ENCODE measurements around the gene LIMCH1.
A peak's percentile ranks its signal among the peaks of the same experiment; 100 is the strongest.
"Not testable (repeated sequence)": the region's sequence is repeated elsewhere in the genome, so short reads cannot be mapped to it uniquely, and the experiment has no call there.

LIMCH1 gene

DNA sequence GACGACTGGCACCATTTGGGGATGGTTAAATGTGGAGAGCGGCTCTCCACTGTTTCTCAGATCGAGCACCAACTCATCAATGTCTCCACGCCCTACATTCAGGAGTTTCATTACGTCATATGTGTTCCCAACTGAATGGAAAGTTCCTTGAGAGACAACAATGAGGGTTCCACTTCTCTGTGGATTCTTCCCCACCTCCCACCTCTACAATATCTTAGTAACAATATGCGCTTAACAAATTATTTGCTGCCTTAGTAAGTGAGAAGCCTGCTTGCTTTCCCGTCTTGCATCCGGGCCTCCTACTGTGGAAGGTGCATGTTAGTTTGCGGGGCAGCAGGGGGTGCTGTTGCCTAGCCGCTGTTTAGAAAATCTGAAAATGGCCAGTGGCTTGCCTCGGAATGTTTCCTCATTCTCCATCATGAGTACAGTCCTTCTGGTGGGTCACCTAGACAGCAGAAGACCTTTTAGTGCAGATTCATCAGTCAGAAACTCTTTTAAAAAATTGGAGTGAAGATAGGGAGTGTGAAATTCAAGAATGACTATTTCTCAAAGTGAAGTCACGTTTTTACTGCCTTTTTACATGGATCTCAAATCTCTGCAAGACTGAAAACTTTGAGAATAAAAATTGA lies 154.9 kb downstream of the LIMCH1 start:
- DNase-seq, result peak; percentile 15 to 21

GRCh38 chr4:41693629-41694028 lies 155.7 kb downstream of the LIMCH1 start:
- no peak for DNase-seq

- no peak for DNase-seq
Measured at GRCh38 chr4:41696131-41696530, 158.2 kb downstream of the LIMCH1 start.

DNA sequence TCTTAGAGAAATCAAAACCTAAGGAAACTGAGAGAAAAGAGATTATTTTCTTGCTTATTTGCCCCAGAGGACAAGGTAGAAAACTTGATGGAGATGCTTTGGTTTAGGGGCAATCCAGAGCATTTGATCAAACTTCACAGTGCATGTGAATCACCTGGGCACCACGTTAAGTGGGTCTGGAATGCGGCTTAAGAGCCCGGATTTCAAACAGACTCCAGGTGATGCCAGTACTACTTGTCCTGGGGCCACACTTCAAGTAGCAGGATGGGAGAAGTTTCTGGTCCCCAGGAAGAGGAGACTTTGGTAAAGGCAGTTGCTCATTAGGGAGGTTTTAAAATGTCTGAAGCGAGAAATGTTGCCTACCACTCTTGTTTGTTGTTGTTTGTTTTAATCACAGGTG lies 158.8 kb downstream of the LIMCH1 start:
- no peak for DNase-seq

DNA sequence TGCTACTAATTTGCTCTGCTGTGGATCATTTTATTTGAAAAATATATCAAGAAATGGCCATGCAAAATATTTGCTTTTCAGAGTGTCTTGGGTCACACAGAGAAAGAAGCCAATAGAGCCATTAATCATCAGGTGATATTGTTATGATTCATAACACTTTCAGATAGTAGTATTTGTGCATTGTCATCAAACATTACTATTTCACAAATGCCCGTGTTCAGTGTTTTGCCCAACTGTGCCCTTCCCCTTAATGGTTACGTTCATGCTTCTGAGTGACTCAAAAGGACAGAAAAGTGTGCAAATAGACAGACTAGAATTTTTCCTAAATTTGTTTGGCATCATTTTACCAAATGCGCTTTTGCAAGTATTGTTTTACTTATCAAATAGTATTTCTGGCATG lies 164.0 kb downstream of the LIMCH1 start:
- no peak for DNase-seq

- DNase-seq, result no peak
Measured at GRCh38 chr4:41702770-41703169, 164.8 kb downstream of the LIMCH1 start.

GRCh38 chr4:41703785-41704184 lies 165.8 kb downstream of the LIMCH1 start:
- DNase-seq, result no peak

GRCh38 chr4:41709844-41710481 lies 172.0 kb downstream of the LIMCH1 start:
- DNase-seq, result no peak

GRCh38 chr4:41711654-41712053 lies 173.7 kb downstream of the LIMCH1 start:
- DNase-seq, result not testable (repeated sequence)

- DNase-seq, result no peak
Measured at GRCh38 chr4:41712425-41712824, 174.5 kb downstream of the LIMCH1 start.

DNA sequence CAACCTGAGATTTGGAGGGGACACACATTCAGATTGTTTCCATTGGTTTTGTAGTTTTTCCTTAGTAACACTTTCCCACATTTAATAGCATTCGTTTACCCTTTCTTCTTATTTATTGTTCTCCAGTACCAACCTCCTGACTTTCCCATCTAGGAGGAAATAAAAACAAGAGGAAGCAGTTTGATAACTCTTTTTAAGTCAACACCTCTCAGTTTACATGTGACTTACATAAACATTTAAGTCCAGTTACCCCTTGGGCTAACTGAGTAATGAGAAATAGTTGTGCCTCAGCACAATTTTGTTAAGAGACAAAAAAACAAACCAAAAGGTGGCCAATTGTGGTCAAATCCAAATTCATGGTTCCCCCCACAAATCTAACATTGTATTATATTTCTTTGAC lies 175.8 kb downstream of the LIMCH1 start:
- no peak for DNase-seq

- no peak for DNase-seq
Measured at GRCh38 chr4:41714364-41715000, 176.5 kb downstream of the LIMCH1 start.

DNA sequence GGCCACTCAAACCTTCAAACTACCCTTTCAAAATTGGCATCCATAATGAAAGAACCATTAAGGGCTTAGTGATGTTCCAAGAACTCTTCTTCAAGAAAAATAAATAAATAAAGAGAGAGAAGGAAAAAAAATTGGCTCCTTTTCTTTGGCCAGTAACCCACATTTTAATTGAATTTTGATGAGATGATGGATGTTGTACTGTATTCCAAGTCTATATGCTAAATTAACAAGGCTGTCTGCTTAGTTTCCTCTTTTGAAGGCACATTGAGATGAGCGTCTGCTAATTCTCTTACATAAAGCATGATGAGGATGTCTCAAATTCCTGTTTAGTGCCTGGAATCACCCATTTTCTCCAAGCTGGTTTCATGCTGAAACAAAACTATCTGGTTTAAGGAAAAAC lies 177.2 kb downstream of the LIMCH1 start:
- no peak for DNase-seq

GRCh38 chr4:41718907-41719306 lies 180.9 kb downstream of the LIMCH1 start:
- DNase-seq, result no peak

DNA sequence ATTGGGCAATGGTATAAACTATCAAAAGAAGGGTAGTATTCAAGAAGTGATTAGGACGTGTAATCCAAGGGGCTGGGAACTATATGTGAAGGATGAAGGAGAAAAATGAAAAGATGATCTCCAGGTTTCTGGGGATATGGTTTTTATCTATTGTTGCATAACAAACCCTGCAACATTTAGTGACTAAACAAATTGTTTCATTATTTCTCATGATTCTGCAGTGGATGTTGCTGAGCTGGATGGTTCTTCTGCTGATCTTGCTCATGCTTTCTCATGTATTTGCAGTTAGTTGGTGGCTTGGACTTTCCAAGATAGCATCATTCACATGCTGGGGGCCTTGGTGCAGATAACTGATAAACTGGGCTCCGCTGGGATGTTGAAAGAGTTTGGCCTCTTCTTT lies 181.5 kb downstream of the LIMCH1 start:
- DNase-seq, result no peak

- no peak for DNase-seq
Measured at GRCh38 chr4:41722181-41722580, 184.2 kb downstream of the LIMCH1 start.

DNA sequence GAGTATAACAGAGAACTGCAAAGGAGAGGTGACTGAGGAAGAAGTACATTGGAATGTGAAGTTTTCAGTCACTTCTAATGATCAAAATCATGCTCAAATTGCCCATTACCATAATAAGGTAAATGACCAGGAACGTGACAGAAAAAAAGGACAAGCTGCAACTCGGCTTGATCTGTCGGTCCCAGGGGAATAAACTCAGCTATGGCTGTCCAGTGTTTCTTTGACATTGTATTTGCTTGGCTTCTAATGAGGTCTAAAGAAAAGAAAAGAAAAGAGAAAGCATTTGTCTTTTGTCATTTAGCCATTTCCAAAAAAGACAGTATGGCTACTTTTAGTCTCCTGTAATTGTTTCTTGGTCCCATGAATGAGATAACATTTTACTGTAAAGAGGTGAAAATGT lies 185.3 kb downstream of the LIMCH1 start:
- no peak for DNase-seq

DNA sequence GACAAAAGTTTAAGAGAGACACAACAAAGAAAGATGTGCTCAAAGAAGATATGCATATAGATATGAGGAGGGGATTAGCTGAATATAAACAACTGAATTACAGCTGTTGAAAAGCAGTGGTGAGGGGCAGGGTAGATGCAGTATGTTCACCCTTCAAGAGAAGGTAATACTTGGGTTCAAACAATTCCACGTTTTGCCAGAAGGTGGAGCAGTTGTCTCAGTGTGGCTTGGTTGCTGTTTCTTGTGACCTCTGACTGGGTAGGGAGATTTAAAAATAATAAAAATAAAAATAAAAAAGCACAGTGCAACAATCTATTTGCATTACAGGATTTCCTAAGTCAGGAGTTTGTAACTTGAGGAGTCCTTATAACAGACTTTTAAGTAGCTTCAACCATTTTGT lies 187.3 kb downstream of the LIMCH1 start:
- no peak for DNase-seq

DNA sequence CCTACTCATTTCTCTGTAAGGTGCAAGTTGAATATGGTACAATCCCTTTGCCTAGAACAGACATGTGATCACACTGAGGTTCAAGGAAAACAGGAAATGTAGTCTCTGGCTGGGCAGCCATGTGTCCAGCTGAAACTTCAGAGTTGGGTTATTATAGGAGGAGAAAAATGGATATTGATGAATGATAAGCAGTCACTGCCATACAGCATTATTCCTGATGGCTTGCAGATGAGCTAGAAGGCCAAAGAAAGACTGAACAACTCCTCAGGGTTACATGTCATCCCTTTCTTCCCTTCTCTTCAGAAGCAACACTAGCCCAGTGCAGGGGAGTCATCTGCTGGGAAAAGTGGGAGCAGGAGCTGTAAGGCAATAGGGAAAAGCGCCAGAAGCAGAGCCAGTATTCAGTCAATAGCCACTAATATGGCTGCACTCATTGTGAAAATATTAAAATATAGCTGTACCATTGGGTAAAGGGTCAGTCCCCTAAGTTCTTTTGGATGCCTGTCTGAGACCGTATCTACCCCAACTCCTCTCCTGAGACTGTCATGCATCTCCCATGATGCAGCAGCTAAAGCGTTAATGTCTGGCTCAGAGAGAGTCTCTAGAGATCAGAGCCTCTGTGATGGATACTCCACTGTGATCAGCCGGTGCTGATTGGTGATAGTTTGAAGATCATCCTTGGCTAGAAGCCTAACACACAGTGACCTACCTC lies 190.1 kb downstream of the LIMCH1 start:
- DNase-seq, result no peak

DNA sequence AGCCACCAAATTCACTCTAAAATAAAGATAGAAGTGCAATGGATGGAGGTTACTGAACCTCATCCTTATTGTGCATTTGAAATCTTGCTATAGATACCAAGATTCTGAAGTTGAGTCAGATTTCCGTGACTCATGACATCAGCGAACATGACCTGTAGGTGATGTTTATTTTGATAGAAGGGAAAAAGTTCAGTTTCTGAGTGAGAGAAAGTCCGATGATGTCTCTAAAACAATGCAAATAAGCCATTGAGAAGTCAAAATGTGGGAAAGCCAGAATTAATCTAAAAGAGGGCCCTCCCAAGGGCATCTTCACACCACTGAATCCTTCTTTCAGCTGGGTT lies 190.6 kb downstream of the LIMCH1 start:
- no peak for DNase-seq

GRCh38 chr4:41731569-41732126 lies 193.7 kb downstream of the LIMCH1 start:
- no peak for DNase-seq

DNA sequence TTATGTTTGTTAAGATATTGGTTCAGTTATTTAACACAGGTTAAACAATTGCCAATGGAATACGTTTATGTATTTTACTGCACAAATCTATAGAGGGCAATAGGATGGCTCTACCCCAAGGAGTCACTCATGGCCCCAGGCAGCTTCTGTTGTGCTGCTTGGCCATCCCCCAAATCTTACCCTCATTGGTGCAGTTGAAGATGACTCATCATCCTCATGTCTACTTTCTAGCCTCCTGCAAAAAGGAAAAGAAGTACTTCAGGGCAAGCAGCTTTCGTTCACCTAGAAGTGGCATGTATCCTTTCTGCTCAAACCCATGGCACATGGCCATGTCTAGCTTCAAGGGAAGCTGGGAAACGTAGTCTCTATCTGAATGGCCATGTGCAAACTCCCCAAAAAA lies 196.4 kb downstream of the LIMCH1 start:
- DNase-seq, result no peak

- DNase-seq, result not testable (repeated sequence)
Measured at GRCh38 chr4:41737491-41737890, 199.5 kb downstream of the LIMCH1 start.

GRCh38 chr4:41741354-41741753 lies 203.4 kb downstream of the LIMCH1 start:
- DNase-seq, result no peak
